PC-9 (cell line): Measurements from ENCODE around the gene TSSK2. TPM values are rescaled to one million over a fixed set of nuclear protein-coding genes. Genes with fewer than 3 reads are reported as not detected.

ENCODE experiments used
- BruUV-seq: library from RNA; stranded (reverse); fragments of 400-500 nt; replicated peaks from 2 replicates; lab custom pipeline; 2021; lab: Mats Ljungman, UMichigan
- CTCF ChIA-PET: fragments of 300-600 bp; sonication (Branson Sonifier 250); formaldehyde crosslinking; loops from one replicate; lab custom pipeline; 2022; ENCODE audit warnings: antibody characterized with exemption; lab: Charles Lee
- POLR2A ChIA-PET: fragments of 300-600 bp; sonication (Branson Sonifier 250); formaldehyde crosslinking; loops from one replicate; lab custom pipeline; 2022; ENCODE audit warnings: antibody characterized with exemption; ENCODE audit not compliant: unreplicated experiment; lab: Charles Lee
- DNase-seq, 2 experiments: peaks; one replicate each; pipeline versions ENCODE4 v3.0.0 to v3.0.0-alpha.2; 2015 to 2022; ENCODE audit warnings: mixed read lengths in 1 of 2
- H2AFZ ChIP-seq: fragments of 200-600 bp; sonication (generic); 2 replicates; pipeline ENCODE4 v1.8.1; 2017; ENCODE audit warnings: antibody characterized with exemption
- H3F3A ChIP-seq: fragments of 200-600 bp; sonication (generic); 2 replicates; pipeline ENCODE4 v1.8.1; 2017; ENCODE audit warnings: antibody characterized with exemption, mild to moderate bottlenecking, low read depth; ENCODE audit not compliant: insufficient read depth
- H3K27ac ChIP-seq: fragments of 200-600 bp; sonication (generic); 2 replicates; pipeline ENCODE4 v1.6.1; 2016; ENCODE audit warnings: mixed run types
- H3K27me3 ChIP-seq: fragments of 200-600 bp; sonication (generic); 2 replicates; pipeline ENCODE4 v1.6.1; 2016; ENCODE audit warnings: low read depth, mixed run types; ENCODE audit not compliant: insufficient read depth
- H3K36me3 ChIP-seq: fragments of 200-600 bp; sonication (generic); 2 replicates; pipeline ENCODE4 v1.6.1; 2016; ENCODE audit warnings: low read depth, mixed run types
- H3K4me1 ChIP-seq: fragments of 200-600 bp; sonication (generic); replicated peaks from 2 replicates; pipeline ENCODE4 v1.6.1; 2016; ENCODE audit warnings: mixed run types; ENCODE audit not compliant: insufficient read depth
- H3K4me2 ChIP-seq: fragments of 200-600 bp; sonication (generic); 2 replicates; pipeline ENCODE4 v1.6.1; 2017; ENCODE audit warnings: mixed run types
- H3K4me3 ChIP-seq: fragments of 200-600 bp; sonication (generic); 2 replicates; pipeline ENCODE4 v1.6.1; 2016; ENCODE audit warnings: mixed run types
- H3K79me2 ChIP-seq: fragments of 200-600 bp; sonication (generic); 2 replicates; pipeline ENCODE4 v1.6.1; 2017; ENCODE audit warnings: low read depth, mixed run types
- H3K9me2 ChIP-seq: fragments of 200-600 bp; sonication (generic); 2 replicates; pipeline ENCODE4 v1.8.1; 2017; ENCODE audit warnings: mild to moderate bottlenecking; ENCODE audit not compliant: insufficient read depth
- H3K9me3 ChIP-seq: fragments of 200-600 bp; sonication (generic); 2 replicates; pipeline ENCODE4 v1.8.1; 2016; ENCODE audit warnings: low read depth; ENCODE audit not compliant: insufficient read depth
- H4K20me1 ChIP-seq: fragments of 200-600 bp; sonication (generic); 2 replicates; pipeline ENCODE4 v1.8.1; 2017; ENCODE audit not compliant: insufficient read depth
- CTCF ChIP-seq: fragments of 200-600 bp; sonication (generic); conservative IDR thresholded peaks from 2 replicates; pipeline ENCODE4 v1.6.1; 2017; ENCODE audit warnings: mixed run types, antibody characterized with exemption, mild to moderate bottlenecking, moderate library complexity
- EZH2 ChIP-seq: fragments of 200-600 bp; sonication (generic); IDR thresholded peaks from 2 replicates; pipeline ENCODE4 v1.8.0; 2017; ENCODE audit warnings: antibody characterized with exemption, low read depth
- intact Hi-C: fragments of 100-400 bp; cut with micrococcal nuclease; formaldehyde crosslinking; loops from one replicate; pipeline ENCODE4 v1.10.0; 2022; ENCODE audit not compliant: unreplicated experiment
- total RNA-seq: library from RNA; stranded (reverse); gene quantifications from 2 replicates; pipeline ENCODE4 v1.2.3, GENCODE V29; 2021

TSSK2 gene
- total RNA-seq, 1 experiment from 2014 or later = not detected

- H3F3A ChIP-seq = peaks cover 9% of the 10 kb centered on the region
- no peak overlapping the region for H3K4me3 ChIP-seq
- H3K79me2 ChIP-seq = peaks cover 67% of the 10 kb centered on the region
- CTCF ChIA-PET = no interaction called here
- intact Hi-C loops = no loop called here
- no peak overlapping the region for H3K27ac ChIP-seq
- H4K20me1 ChIP-seq = peaks cover 12% of the 10 kb centered on the region
- no peaks in the 10 kb centered on the region for H3K9me3 ChIP-seq
- POLR2A ChIA-PET = no interaction called here
- H3K4me2 ChIP-seq = no peak overlapping the region
- BruUV-seq = no TSS peak
- H3K36me3 ChIP-seq = no peaks in the 10 kb centered on the region
- peaks cover 16% of the 10 kb centered on the region for H3K4me1 ChIP-seq
- DNase-seq = no peak
- H3K27me3 ChIP-seq = no peaks in the 10 kb centered on the region
- TF ChIP-seq CTCF (no peak; the same call in 1 of the 2 replicates), EZH2 (no peak)
- H3K9me2 ChIP-seq = no peaks in the 10 kb centered on the region
- H2AFZ ChIP-seq = no peak overlapping the region
These were observed 25.0 kb upstream of the TSSK2 start for GRCh38 chr22:19105867-19106802.

DNA sequence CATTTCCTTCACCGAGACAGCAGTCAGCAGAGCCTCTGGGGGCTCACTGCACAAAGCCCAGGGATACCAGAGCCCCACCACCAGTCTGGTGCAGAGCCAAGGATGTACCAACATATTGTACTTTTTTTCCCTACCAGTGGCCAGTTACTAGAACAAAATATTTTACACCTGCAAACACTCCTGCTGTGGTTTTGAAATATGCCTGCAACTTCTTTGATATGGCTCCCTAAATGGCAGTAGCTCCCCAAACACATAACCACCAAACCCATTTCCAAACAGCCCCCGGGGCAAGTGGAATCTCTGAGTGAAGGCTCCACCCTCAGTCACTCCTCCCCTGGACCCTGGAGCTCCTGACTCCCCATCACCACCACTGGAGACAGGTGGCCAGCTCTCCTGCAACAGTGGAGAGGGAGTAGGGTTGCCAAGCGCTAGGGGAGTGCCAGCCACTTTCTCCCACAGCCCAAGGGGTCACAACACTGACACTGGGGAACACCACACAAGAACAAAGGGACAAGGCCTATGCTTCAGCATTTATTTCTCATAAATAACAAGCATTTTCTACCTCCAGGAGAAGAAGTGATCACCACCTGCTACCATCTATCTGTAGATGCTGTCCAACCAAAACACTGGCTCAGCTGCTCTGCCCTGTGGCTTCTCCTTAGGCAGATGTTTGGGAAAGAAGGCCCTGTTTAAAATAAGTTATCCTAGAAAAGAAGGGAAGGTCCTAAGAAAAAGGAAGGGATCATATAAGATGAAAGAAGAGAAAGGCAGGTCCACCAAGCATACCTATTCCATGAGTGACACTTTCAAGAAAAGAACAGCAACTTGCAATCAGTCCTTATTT is 24.0 kb upstream of the TSSK2 start:
- peaks cover 72% of the 10 kb centered on the region for H3K79me2 ChIP-seq
- H2AFZ ChIP-seq = no peak overlapping the region
- peaks cover 16% of the 10 kb centered on the region for H3K4me1 ChIP-seq
- no peak overlapping the region for H3K4me3 ChIP-seq
- H3K4me2 ChIP-seq = no peak overlapping the region
- intact Hi-C loops = no loop called here
- no peaks in the 10 kb centered on the region for H3K9me3 ChIP-seq
- peaks cover 12% of the 10 kb centered on the region for H4K20me1 ChIP-seq
- ChIA-PET CTCF (no interaction called here), POLR2A (no interaction called here)
- TF ChIP-seq CTCF = no peak
- TF ChIP-seq EZH2 = no peak
- H3K27ac ChIP-seq = no peak overlapping the region
- BruUV-seq = no TSS peak
- DNase-seq = no peak
- H3F3A ChIP-seq = peaks cover 9% of the 10 kb centered on the region
- H3K36me3 ChIP-seq = no peaks in the 10 kb centered on the region
- H3K9me2 ChIP-seq = no peaks in the 10 kb centered on the region
- H3K27me3 ChIP-seq = no peaks in the 10 kb centered on the region

DNA sequence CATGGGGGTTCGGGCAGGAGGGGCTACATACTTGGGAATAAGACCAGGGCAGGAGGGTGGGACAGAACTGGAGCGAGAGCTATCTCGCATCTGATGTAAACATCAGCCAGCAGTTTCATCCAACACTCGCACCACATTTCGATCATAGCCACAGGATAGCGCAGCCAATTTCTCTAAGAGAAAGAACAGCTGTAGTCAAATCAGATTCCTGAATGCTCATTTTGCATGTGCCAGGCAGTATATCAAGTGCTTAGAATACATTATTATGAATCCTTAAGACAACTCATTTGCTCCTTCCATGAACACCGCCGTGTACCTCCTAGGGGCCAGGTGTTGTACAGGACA is 23.4 kb upstream of the TSSK2 start:
- ChIA-PET CTCF (interaction anchor here (0.6 kb wide), 1 partner anchor 66 kb away, joined by 3 read pairs; no protein-coding TSS in a partner anchor), POLR2A (interaction anchor here (0.6 kb wide), 1 partner anchor 971 kb away, joined by 4 read pairs; no protein-coding TSS in a partner anchor)
- no peak overlapping the region for H3K4me3 ChIP-seq
- no peak for DNase-seq
- peaks cover 16% of the 10 kb centered on the region for H3K4me1 ChIP-seq
- H3K9me2 ChIP-seq = no peaks in the 10 kb centered on the region
- no peak overlapping the region for H3K4me2 ChIP-seq
- H3F3A ChIP-seq = peaks cover 9% of the 10 kb centered on the region
- no TSS peak for BruUV-seq
- H3K9me3 ChIP-seq = no peaks in the 10 kb centered on the region
- H3K79me2 ChIP-seq = peaks cover 75% of the 10 kb centered on the region
- no peak overlapping the region for H2AFZ ChIP-seq
- H3K27ac ChIP-seq = no peak overlapping the region
- H3K36me3 ChIP-seq = no peaks in the 10 kb centered on the region
- intact Hi-C loops = no loop called here
- no peaks in the 10 kb centered on the region for H3K27me3 ChIP-seq
- TF ChIP-seq CTCF (no peak), EZH2 (no peak)
- peaks cover 12% of the 10 kb centered on the region for H4K20me1 ChIP-seq
